SK-N-SH (cell line): ENCODE measurements around the gene RPL13. TPM values are rescaled to one million over a fixed set of nuclear protein-coding genes. Genes with fewer than 3 reads are reported as not detected.

ENCODE experiments used
- CTCF ChIA-PET: fragments of 300-600, 350-600 bp; formaldehyde crosslinking; extraction: SDS; loops from one replicate; lab custom pipeline; 2021; lab: Yijun Ruan, JAX
- POLR2A ChIA-PET: fragments of 350-600 bp; sonication (Branson Sonifier 250); formaldehyde crosslinking; extraction: SDS; loops from one replicate; lab custom pipeline; 2020; ENCODE audit warnings: antibody characterized with exemption, inconsistent platforms; lab: Yijun Ruan, JAX
- DNase-seq: peaks from one replicate; pipeline ENCODE4 v3.0.0; 2012
- H2AFZ ChIP-seq: fragments of 200-600 bp; sonication (generic); 2 replicates; pipeline ENCODE4 v1.8.1; 2016; ENCODE audit warnings: antibody characterized with exemption, mild to moderate bottlenecking, low read depth
- H3F3A ChIP-seq: fragments of 200-600 bp; sonication (generic); replicated peaks from 2 replicates; pipeline ENCODE3; 2016; ENCODE audit warnings: antibody characterized with exemption, mild to moderate bottlenecking; ENCODE audit not compliant: insufficient read depth
- H3K27ac ChIP-seq, 2 experiments: fragments of 200-500 bp in 1 of 2; fragments of 200-600 bp in 1 of 2; sonication (Bioruptor generic) in 1 of 2; sonication (generic), shearing (Covaris generic) in 1 of 2; 2 replicates each; pipeline versions ENCODE4 v1.5.1 to v1.6.1; 2014 to 2016; ENCODE audit warnings: low read depth in 2 of 2, inconsistent platforms in 1 of 2, low read length in 1 of 2, mild to moderate bottlenecking in 1 of 2, mixed read lengths in 1 of 2
- H3K27me3 ChIP-seq: fragments of 200-600 bp; sonication (generic), shearing (Covaris generic); 2 replicates; pipeline ENCODE4 v1.6.1; 2016; ENCODE audit warnings: mixed run types; ENCODE audit not compliant: insufficient read depth
- H3K36me3 ChIP-seq, 2 experiments: fragments of 200-500 bp in 1 of 2; fragments of 200-600 bp in 1 of 2; sonication (Bioruptor generic) in 1 of 2; sonication (generic) in 1 of 2; replicated peaks in 1 of 2; 2 replicates each; pipeline versions ENCODE3 to v1.5.1; 2014 to 2016; ENCODE audit warnings: low read length in 1 of 2, mild to moderate bottlenecking in 1 of 2; ENCODE audit not compliant: insufficient read depth in 2 of 2, control insufficient read depth in 1 of 2
- H3K4me1 ChIP-seq, 2 experiments: fragments of 200-500 bp in 1 of 2; fragments of 200-600 bp in 1 of 2; sonication (Bioruptor generic) in 1 of 2; sonication (generic), shearing (Covaris generic) in 1 of 2; 2 replicates each; pipeline versions ENCODE4 v1.5.1 to v1.6.1; 2014 to 2016; ENCODE audit warnings: low read depth in 1 of 2, low read length in 1 of 2, mixed run types in 1 of 2; ENCODE audit not compliant: insufficient read depth in 2 of 2, control insufficient read depth in 1 of 2
- H3K4me2 ChIP-seq: fragments of 200-600 bp; sonication (generic), shearing (Covaris generic); 2 replicates; pipeline ENCODE4 v1.6.1; 2017; ENCODE audit warnings: mixed run types
- H3K4me3 ChIP-seq, 2 experiments: fragments of 200-500 bp in 1 of 2; fragments of 200-600 bp in 1 of 2; sonication (Bioruptor generic) in 1 of 2; sonication (generic), shearing (Covaris generic) in 1 of 2; 2 replicates each; pipeline versions ENCODE4 v1.5.1 to v1.8.1; 2014 to 2016; ENCODE audit warnings: low read depth in 2 of 2, inconsistent platforms in 1 of 2, low read length in 1 of 2, mild to moderate bottlenecking in 1 of 2, mixed read lengths in 1 of 2, moderate library complexity in 1 of 2
- H3K79me2 ChIP-seq: fragments of 200-600 bp; sonication (generic); 2 replicates; pipeline ENCODE4 v1.8.1; 2017; ENCODE audit warnings: mild to moderate bottlenecking; ENCODE audit not compliant: insufficient read depth
- H3K9ac ChIP-seq: fragments of 200-600 bp; sonication (generic); 2 replicates; pipeline ENCODE4 v1.6.1; 2017; ENCODE audit warnings: mixed run types
- H3K9me2 ChIP-seq: fragments of 200-600 bp; sonication (generic); 2 replicates; pipeline ENCODE4 v1.6.1; 2017; ENCODE audit warnings: mixed run types
- H3K9me3 ChIP-seq: fragments of 200-600 bp; sonication (generic); 2 replicates; pipeline ENCODE4 v1.6.1; 2017; ENCODE audit warnings: mixed run types, mild to moderate bottlenecking, moderate library complexity
- H4K20me1 ChIP-seq: fragments of 200-600 bp; sonication (generic); 2 replicates; pipeline ENCODE4 v1.6.1; 2017; ENCODE audit warnings: mild to moderate bottlenecking, mixed run types; ENCODE audit not compliant: insufficient read depth
- ELF1 ChIP-seq: IDR thresholded peaks from 2 replicates; pipeline ENCODE4 v1.4.0; 2012
- EZH2phosphoT487 ChIP-seq: fragments of 200-600 bp; sonication (generic); IDR thresholded peaks from 2 replicates; pipeline ENCODE4 v1.6.1; 2017; ENCODE audit warnings: low read depth, mixed run types, mild to moderate bottlenecking, antibody characterized with exemption, moderate library complexity, borderline replicate concordance
- FOSL2 ChIP-seq: IDR thresholded peaks from 2 replicates; pipeline ENCODE4 v1.4.0; 2012; ENCODE audit warnings: low read depth, mild to moderate bottlenecking, moderate library complexity, borderline replicate concordance
- FOXM1 ChIP-seq: IDR thresholded peaks from 2 replicates; pipeline ENCODE4 v1.4.0; 2012; ENCODE audit warnings: low read depth, mild to moderate bottlenecking
- GABPA ChIP-seq: IDR thresholded peaks from 2 replicates; pipeline ENCODE4 v1.4.0; 2012; ENCODE audit warnings: low read depth, mild to moderate bottlenecking
- GATA2 ChIP-seq: sonication (generic); formaldehyde crosslinking; IDR thresholded peaks from 2 replicates; pipeline ENCODE4 v1.5.0; 2020; ENCODE audit warnings: mild to moderate bottlenecking, missing genetic modification reagents
- JUND ChIP-seq: IDR thresholded peaks from 2 replicates; pipeline ENCODE4 v1.4.0; 2012
- NFIC ChIP-seq: IDR thresholded peaks from 2 replicates; pipeline ENCODE4 v1.4.0; 2012; ENCODE audit warnings: borderline replicate concordance
- POLR2AphosphoS5 ChIP-seq: IDR thresholded peaks from 2 replicates; pipeline ENCODE4 v1.6.1; 2012; ENCODE audit warnings: low read depth, low read length
- RAD21 ChIP-seq: IDR thresholded peaks from 2 replicates; pipeline ENCODE4 v1.6.1; 2012; ENCODE audit warnings: mild to moderate bottlenecking, low read length
- RCOR1 ChIP-seq: fragments of 150-350 bp; IDR thresholded peaks from 2 replicates; pipeline ENCODE4 v1.6.1; 2017; ENCODE audit warnings: antibody characterized with exemption, low read length
- RFX5 ChIP-seq: IDR thresholded peaks from 2 replicates; pipeline ENCODE4 v1.6.1; 2012; ENCODE audit warnings: mild to moderate bottlenecking, improper control_type of control experiment, low read length
- TEAD4 ChIP-seq: IDR thresholded peaks from 2 replicates; pipeline ENCODE4 v1.4.0; 2012; ENCODE audit warnings: mild to moderate bottlenecking, borderline replicate concordance; ENCODE audit not compliant: insufficient read depth
- YY1 ChIP-seq: IDR thresholded peaks from 2 replicates; pipeline ENCODE4 v1.4.0; 2012; ENCODE audit warnings: low read depth, mild to moderate bottlenecking
- WGBS: methylation state at CpG from one replicate; pipeline ENCODE4 v1.1.6; 2017; ENCODE audit warnings: low lambda C conversion rate; 5-methylcytosine and 5-hydroxymethylcytosine counted together
- polyA plus RNA-seq, 3 experiments: library from polyadenylated mRNA; depleted of rRNA; stranded (reverse); fragments of >200 nt; gene quantifications; 2 replicates each; pipeline ENCODE4 v1.2.3, GENCODE V29; 2012
- TF ChIP-seq, protein P1 (sequence below): IDR thresholded peaks from 2 replicates; pipeline ENCODE4 v1.4.0; 2012; ENCODE audit warnings: low read depth, borderline replicate concordance
- TF ChIP-seq, protein P2 (sequence below): fragments of 150-350 bp; IDR thresholded peaks from 2 replicates; pipeline ENCODE4 v1.6.1; 2016; ENCODE audit warnings: mild to moderate bottlenecking, low read depth, low read length
- TF ChIP-seq, protein P3 (sequence below): IDR thresholded peaks from 2 replicates; pipeline ENCODE4 v1.4.0; 2012; ENCODE audit warnings: low read depth, borderline replicate concordance
- TF ChIP-seq, protein P4 (sequence below): fragments of 200-600 bp; sonication (generic); IDR thresholded peaks from 2 replicates; pipeline ENCODE4 v1.6.1; 2017; ENCODE audit warnings: antibody characterized with exemption, mild to moderate bottlenecking, moderate library complexity

RPL13 gene
- polyA plus RNA-seq, 1 of the 3 experiments (the other 2 are of a cell fraction), result 4,635 TPM

DNA sequence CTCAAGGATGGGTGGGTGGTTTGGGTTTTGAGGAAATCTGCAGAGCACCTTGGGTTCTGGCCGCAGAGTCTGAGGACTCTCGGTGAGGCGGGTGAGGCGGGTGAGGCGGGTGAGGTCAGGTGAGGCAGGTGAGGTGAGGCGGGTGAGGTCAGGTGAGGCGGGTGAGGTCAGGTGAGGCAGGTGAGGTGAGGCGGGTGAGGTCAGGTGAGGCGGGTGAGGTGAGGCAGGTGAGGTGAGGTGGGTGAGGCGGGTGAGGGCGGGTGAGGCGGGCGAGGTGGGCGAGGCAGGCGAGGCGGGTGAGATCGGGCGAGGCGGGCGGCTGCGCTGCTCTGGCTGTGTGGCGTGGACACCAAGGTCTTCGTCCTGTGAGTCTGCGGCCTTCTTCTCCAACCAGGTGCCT is 24.1 kb upstream of the RPL13 start:
- TF ChIP-seq TEAD4 (no peak), ELF1 (no peak), YY1 (no peak), GABPA (no peak), NFIC (no peak), RFX5 (no peak), RAD21 (no peak), JUND (no peak), EZH2phosphoT487 (no peak), FOSL2 (no peak), POLR2AphosphoS5 (no peak), GATA2 (CRISPR knock-in tag) (no peak), FOXM1 (no peak), RCOR1 (no peak)
- TF ChIP-seq, protein P1, sequence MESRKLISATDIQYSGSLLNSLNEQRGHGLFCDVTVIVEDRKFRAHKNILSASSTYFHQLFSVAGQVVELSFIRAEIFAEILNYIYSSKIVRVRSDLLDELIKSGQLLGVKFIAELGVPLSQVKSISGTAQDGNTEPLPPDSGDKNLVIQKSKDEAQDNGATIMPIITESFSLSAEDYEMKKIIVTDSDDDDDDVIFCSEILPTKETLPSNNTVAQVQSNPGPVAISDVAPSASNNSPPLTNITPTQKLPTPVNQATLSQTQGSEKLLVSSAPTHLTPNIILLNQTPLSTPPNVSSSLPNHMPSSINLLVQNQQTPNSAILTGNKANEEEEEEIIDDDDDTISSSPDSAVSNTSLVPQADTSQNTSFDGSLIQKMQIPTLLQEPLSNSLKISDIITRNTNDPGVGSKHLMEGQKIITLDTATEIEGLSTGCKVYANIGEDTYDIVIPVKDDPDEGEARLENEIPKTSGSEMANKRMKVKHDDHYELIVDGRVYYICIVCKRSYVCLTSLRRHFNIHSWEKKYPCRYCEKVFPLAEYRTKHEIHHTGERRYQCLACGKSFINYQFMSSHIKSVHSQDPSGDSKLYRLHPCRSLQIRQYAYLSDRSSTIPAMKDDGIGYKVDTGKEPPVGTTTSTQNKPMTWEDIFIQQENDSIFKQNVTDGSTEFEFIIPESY, result no peak
- TF ChIP-seq, protein P2, sequence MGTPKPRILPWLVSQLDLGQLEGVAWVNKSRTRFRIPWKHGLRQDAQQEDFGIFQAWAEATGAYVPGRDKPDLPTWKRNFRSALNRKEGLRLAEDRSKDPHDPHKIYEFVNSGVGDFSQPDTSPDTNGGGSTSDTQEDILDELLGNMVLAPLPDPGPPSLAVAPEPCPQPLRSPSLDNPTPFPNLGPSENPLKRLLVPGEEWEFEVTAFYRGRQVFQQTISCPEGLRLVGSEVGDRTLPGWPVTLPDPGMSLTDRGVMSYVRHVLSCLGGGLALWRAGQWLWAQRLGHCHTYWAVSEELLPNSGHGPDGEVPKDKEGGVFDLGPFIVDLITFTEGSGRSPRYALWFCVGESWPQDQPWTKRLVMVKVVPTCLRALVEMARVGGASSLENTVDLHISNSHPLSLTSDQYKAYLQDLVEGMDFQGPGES, result no peak
- TF ChIP-seq, protein P3, sequence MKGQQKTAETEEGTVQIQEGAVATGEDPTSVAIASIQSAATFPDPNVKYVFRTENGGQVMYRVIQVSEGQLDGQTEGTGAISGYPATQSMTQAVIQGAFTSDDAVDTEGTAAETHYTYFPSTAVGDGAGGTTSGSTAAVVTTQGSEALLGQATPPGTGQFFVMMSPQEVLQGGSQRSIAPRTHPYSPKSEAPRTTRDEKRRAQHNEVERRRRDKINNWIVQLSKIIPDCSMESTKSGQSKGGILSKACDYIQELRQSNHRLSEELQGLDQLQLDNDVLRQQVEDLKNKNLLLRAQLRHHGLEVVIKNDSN, result no peak
- TF ChIP-seq, protein P4, sequence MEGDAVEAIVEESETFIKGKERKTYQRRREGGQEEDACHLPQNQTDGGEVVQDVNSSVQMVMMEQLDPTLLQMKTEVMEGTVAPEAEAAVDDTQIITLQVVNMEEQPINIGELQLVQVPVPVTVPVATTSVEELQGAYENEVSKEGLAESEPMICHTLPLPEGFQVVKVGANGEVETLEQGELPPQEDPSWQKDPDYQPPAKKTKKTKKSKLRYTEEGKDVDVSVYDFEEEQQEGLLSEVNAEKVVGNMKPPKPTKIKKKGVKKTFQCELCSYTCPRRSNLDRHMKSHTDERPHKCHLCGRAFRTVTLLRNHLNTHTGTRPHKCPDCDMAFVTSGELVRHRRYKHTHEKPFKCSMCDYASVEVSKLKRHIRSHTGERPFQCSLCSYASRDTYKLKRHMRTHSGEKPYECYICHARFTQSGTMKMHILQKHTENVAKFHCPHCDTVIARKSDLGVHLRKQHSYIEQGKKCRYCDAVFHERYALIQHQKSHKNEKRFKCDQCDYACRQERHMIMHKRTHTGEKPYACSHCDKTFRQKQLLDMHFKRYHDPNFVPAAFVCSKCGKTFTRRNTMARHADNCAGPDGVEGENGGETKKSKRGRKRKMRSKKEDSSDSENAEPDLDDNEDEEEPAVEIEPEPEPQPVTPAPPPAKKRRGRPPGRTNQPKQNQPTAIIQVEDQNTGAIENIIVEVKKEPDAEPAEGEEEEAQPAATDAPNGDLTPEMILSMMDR, result no peak
- 0 out of 2 replicates have a peak, but pooled peaks cover 4% of the 10 kb centered on the region for H4K20me1 ChIP-seq
- H3K4me1 ChIP-seq, result no peaks in the 10 kb centered on the region
- H3K9me3 ChIP-seq, result no peaks in the 10 kb centered on the region
- no peak overlapping the region for H3K4me2 ChIP-seq
- 96% methylated on average over 23 of the region's 24 CpGs for WGBS
- H3K27ac ChIP-seq, result no peak overlapping the region
- H3K36me3 ChIP-seq, result peaks cover 27 to 64% of the 10 kb centered on the region in 2 experiments
- H3K79me2 ChIP-seq, result peaks cover 8% of the 10 kb centered on the region
- H2AFZ ChIP-seq, result no peak overlapping the region
- H3K4me3 ChIP-seq, result no peak overlapping the region
- no peaks in the 10 kb centered on the region for H3K9me2 ChIP-seq
- H3K9ac ChIP-seq, result no peak overlapping the region
- H3F3A ChIP-seq, result no peaks in the 10 kb centered on the region
- no peak for DNase-seq
- ChIA-PET POLR2A (no interaction called here), CTCF (no interaction called here)
- H3K27me3 ChIP-seq, result no peaks in the 10 kb centered on the region
